Heart left ventricle (tissue), 16 donors: ENCODE measurements around the gene KCNMA1. TPM values are rescaled to one million over a fixed set of nuclear protein-coding genes. Genes with fewer than 3 reads are reported as not detected.

Source experiments
- ATAC-seq, 4 donors: fragments of 200-7000 bp; cut with Tn5 transposase; one replicate each; pipeline ENCODE4 v1.9.1; 2020 to 2022; ENCODE audit warnings: moderate library complexity in 4 of 4, mild to moderate bottlenecking in 3 of 4, moderate number of reproducible peaks in 1 of 4
- DNase-seq, 5 donors: peaks; one replicate each; pipeline ENCODE4 v3.0.0-alpha.2; 2020
- H3K27ac ChIP-seq, 12 donors: fragments of 200-600 bp; sonication (generic) in 4 of 12; one replicate each; pipeline versions ENCODE4 v1.5.0 to v1.8.0; 2016 to 2022; ENCODE audit warnings: mild to moderate bottlenecking in 2 of 12
- H3K27me3 ChIP-seq, 9 donors: fragments of 200-600 bp; sonication (generic) in 2 of 9; one replicate each; pipeline versions ENCODE4 v1.5.1 to v1.8.0; 2016 to 2022; ENCODE audit warnings: mild to moderate bottlenecking in 3 of 9
- H3K36me3 ChIP-seq, 9 donors: fragments of 200-600 bp; sonication (generic) in 2 of 9; one replicate each; pipeline versions ENCODE4 v1.5.0 to v1.8.0; 2018 to 2022; ENCODE audit warnings: mild to moderate bottlenecking in 2 of 9
- H3K4me1 ChIP-seq, 12 donors: fragments of 200-600 bp; sonication (generic) in 4 of 12; one replicate each; pipeline versions ENCODE4 v1.5.0 to v1.8.0; 2016 to 2022; ENCODE audit warnings: mild to moderate bottlenecking in 3 of 12
- H3K4me3 ChIP-seq, 12 donors: fragments of 200-600 bp; sonication (generic) in 4 of 12; one replicate each; pipeline versions ENCODE4 v1.5.0 to v1.8.0; 2017 to 2022; ENCODE audit warnings: mild to moderate bottlenecking in 9 of 12, moderate library complexity in 4 of 12
- H3K9me3 ChIP-seq, 12 donors: fragments of 200-600 bp; sonication (generic) in 4 of 12; one replicate each; pipeline versions ENCODE4 v1.5.0 to v1.8.0; 2016 to 2022; ENCODE audit warnings: mild to moderate bottlenecking in 1 of 12
- CTCF ChIP-seq, 12 donors: fragments of 200-600 bp; sonication (generic) in 4 of 12; IDR thresholded peaks; one replicate each; pipeline versions ENCODE4 v1.5.0 to v1.8.0; 2018 to 2022; ENCODE audit warnings: antibody characterized with exemption in 12 of 12, mild to moderate bottlenecking in 5 of 12
- POLR2A ChIP-seq, 2 donors: fragments of 450-650 bp; IDR thresholded peaks; one replicate each; pipeline ENCODE4 v1.6.1; 2017; ENCODE audit warnings: antibody characterized with exemption in 2 of 2, mild to moderate bottlenecking in 2 of 2, moderate library complexity in 2 of 2
- WGBS, 4 donors: extraction: QIAGEN DNeasy Blood & Tissue Kit in 2 of 4; methylation state at CpG; one replicate each; pipeline versions ENCODE4 v1.1.5 to v1.1.7; 2013 to 2018; 5-methylcytosine and 5-hydroxymethylcytosine counted together
- intact Hi-C, 10 donors: fragments of 100-400 bp; cut with DNase I; formaldehyde crosslinking; loops; one replicate each; pipeline versions ENCODE4 v1.11.1 to v1.14.2; 2022
- polyA plus RNA-seq, 2 donors: library from polyadenylated mRNA; stranded (reverse); fragments of 200-250 nt; gene quantifications; one replicate each; pipeline ENCODE4 v1.2.3, GENCODE V29; 2013
- total RNA-seq, 9 donors: library from RNA; depleted of rRNA in 2 of 9; stranded (reverse); fragments of >200 nt in 2 of 9; fragmentation: NEBNext Ultra II Directional in 3 of 9; extraction: Animal tissue kit (Norgen Biotek cat#: 25700) in 3 of 9; gene quantifications; one replicate each; pipeline versions ENCODE4 v1.1.0 to v1.2.4, GENCODE V29; 2016 to 2023
- donor health status: ischemic (EF 13 %, LVEDD 7.1; RV severe dilation, severe dysfunction).
- donor health status: healthy with polysubstance abuse.
- donor health status: DM: no; HTN: yes; CAD: no.
- donor health status: DM: no; HTN: no; CAD: no.
- donor health status: ischemic (EF 25% LVEDD 6.9; RV normal size, moderate dysfunction).
- donor health status: ischemic (EF 25% LVEDD 5.7; RV mildly dilated, moderate dysfunction).
- donor health status: healthy.
- donor health status: DM: yes; HTN: yes; CAD: no.
- donor health status: ischemic (EF 35%, LVEDD 5.7; RV mildly dilated, moderate dysfunction).
- donor health status: nonischemic (EF 11% LVEDD 7.7; RV severe dilation, severe dysfunction).
- donor health status: DM: yes; HTN: yes; CAD: no.
- donor health status: PGD.
- donor health status: ischemic (EF 29% LVEDD 5.4; RV normal size, mild dysfunction).
- donor health status: nonischemic (EF 23%, LVEDD 6.1; RV moderate dilation, normal function).

Gene KCNMA1
- total and polyA plus RNA-seq, 11 donors: 0.39 to 8.7 (median 1.7) TPM

- H3K27me3 ChIP-seq: peaks cover 0 to 2% (median 0%) of the 10 kb centered on the region in 9 donors
- intact Hi-C loops: no loop called here
- H3K4me3 ChIP-seq: no peak overlapping the region
- no peak overlapping the region for H3K27ac ChIP-seq
- DNase-seq (no peak), ATAC-seq (no peak)
- H3K9me3 ChIP-seq: no peaks in the 10 kb centered on the region
- H3K36me3 ChIP-seq: no peaks in the 10 kb centered on the region
- peaks cover 0 to 16% (median 0%) of the 10 kb centered on the region in 12 donors for H3K4me1 ChIP-seq
- TF ChIP-seq CTCF (IDR thresholded peaks at IDR 0.05): no peak
- TF ChIP-seq POLR2A (IDR thresholded peaks at IDR 0.05): no peak
Observed at GRCh38 chr10:77597560-77597959, 40.0 kb downstream of the KCNMA1 start.

- H3K4me1 ChIP-seq: peaks cover 0 to 13% (median 0%) of the 10 kb centered on the region in 12 donors
- H3K27ac ChIP-seq: peak overlapping the region in 1 of 12 donors; percentile 77
- no peaks in the 10 kb centered on the region for H3K9me3 ChIP-seq
- no peaks in the 10 kb centered on the region for H3K36me3 ChIP-seq
- intact Hi-C loops: no loop called here
- DNase-seq (no peak), ATAC-seq (no peak)
- 78 to 86% (median 84%) methylated on average over 4 of the region's 4 CpGs for WGBS, 4 donors
- H3K4me3 ChIP-seq: no peak overlapping the region
- peaks cover 0 to 2% (median 0%) of the 10 kb centered on the region in 9 donors for H3K27me3 ChIP-seq
- TF ChIP-seq POLR2A (IDR thresholded peaks at IDR 0.05) (no peak), CTCF (IDR thresholded peaks at IDR 0.05) (no peak)
Observed at GRCh38 chr10:77594471-77594783, 43.2 kb downstream of the KCNMA1 start.

DNA sequence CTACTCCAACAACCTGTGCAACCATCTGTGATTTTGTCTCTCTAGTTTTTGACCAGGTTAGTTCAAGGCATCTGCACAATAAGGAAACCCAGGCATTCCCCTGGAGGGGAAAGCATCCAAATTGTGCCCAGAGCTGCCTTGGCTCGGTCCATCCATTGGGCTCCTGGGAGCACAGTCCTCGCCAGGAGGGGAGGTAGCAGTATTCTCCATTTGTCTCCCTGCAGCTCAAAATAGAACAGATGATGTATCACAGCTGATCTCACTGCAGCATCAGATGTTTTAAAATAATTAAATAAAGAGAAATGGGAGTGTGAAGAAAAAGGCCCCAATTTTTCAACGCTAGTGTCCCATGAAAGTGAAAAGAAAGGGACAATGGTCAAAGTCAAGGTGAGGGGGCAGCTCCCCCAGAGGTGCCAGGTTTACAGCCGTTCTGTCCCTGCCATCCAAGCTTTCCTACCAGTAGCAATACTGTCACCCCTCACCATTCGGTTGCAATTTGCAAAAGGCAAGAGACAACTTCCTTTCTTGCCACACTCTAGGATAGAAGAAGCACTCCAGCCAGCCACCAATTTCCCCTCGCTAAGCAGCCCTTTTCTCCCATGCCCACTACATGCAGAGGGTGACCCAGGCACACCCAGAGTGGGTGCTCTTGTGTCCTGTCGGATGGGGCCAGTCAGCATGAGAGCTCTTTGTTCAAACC is 43.7 kb downstream of the KCNMA1 start:
- TF ChIP-seq POLR2A (IDR thresholded peaks at IDR 0.05) (no peak), CTCF (IDR thresholded peaks at IDR 0.05) (no peak)
- Histone ChIP-seq H3K4me3 (no peak overlapping the region), H3K27me3 (peaks cover 0 to 2% (median 0%) of the 10 kb centered on the region in 9 donors), H3K4me1 (peaks cover 0 to 13% (median 0%) of the 10 kb centered on the region in 12 donors), H3K27ac (peak overlapping the region in 1 of 12 donors; percentile 77), H3K9me3 (no peaks in the 10 kb centered on the region), H3K36me3 (no peaks in the 10 kb centered on the region)
- DNase-seq (no peak), ATAC-seq (no peak)
- 75 to 85% (median 80%) methylated on average over 7 of the region's 7 CpGs for WGBS, 4 donors
- intact Hi-C loops: no loop called here

DNA sequence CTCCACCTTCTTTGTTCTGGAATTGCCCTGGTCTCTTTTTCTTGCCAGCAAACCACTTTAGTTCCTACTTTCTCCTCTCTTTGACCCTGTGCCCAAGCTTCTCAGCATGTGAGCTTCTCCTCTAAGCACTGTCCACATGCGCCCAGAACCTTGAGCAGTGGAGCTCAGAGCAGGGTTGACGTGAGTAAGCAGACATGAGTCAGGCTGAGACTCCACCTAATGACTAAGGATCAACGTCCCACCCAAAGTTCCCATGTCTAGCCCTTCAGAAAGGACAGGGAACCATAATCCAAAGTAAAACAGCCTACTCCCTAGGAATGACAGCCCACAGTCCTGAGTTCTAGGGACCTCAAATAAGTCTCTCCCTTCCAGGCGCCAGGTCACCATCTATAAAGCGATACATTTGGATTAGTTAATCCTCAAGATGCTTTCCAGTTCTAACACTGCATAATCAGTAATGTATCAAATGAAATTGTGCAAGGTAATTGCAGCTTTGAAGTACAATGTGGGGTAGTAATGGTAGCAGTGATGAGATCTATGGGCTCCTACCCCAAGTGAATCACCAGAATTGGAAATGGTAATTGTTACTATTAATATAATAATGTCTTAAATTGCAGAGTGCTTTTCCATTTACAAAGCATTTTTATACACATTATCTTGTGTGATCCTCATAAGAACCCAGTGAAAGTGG is 44.5 kb downstream of the KCNMA1 start:
- H3K27ac ChIP-seq: peak overlapping the region in 1 of 12 donors; percentile 77
- peaks cover 0 to 13% (median 0%) of the 10 kb centered on the region in 12 donors for H3K4me1 ChIP-seq
- ATAC-seq: peak in 3 of 4 donors; percentile 61 to 78 (median 72)
- H3K27me3 ChIP-seq: peaks cover 0 to 2% (median 0%) of the 10 kb centered on the region in 9 donors
- WGBS, 4 donors: 66 to 86% (median 80%) methylated on average over 5 of the region's 5 CpGs
- no peaks in the 10 kb centered on the region for H3K36me3 ChIP-seq
- intact Hi-C loops: no loop called here
- no peak for TF ChIP-seq CTCF (IDR thresholded peaks at IDR 0.05)
- TF ChIP-seq POLR2A (IDR thresholded peaks at IDR 0.05): no peak
- no peaks in the 10 kb centered on the region for H3K9me3 ChIP-seq
- DNase-seq: peak in 1 of 5 donors; percentile 35
- H3K4me3 ChIP-seq: no peak overlapping the region
